OCI-LY1 (cell line): ENCODE data around the gene HMOX1.

Experiments used
- CTCF ChIP-seq: fragments of 200-600 bp; sonication (generic), shearing (Covaris generic); IDR thresholded peaks from 2 replicates; pipeline ENCODE4 v1.5.1; 2017; ENCODE audit warnings: mild to moderate bottlenecking, antibody characterized with exemption, low read length, moderate library complexity, mixed read lengths
- EZH2 ChIP-seq: fragments of 200-600 bp; sonication (generic), shearing (Covaris generic); IDR thresholded peaks from 2 replicates; pipeline ENCODE4 v1.8.0; 2017; ENCODE audit warnings: borderline replicate concordance, mixed run types, mild to moderate bottlenecking, antibody characterized with exemption, low read length, moderate library complexity, mixed read lengths

- peak; percentile 59 for TF ChIP-seq CTCF
- no peak for TF ChIP-seq EZH2
Measured at GRCh38 chr22:35337932-35338331, 43.0 kb upstream of the HMOX1 start.
